HCT116 (cell line): ENCODE data around the gene TMEM139. TPM values are rescaled to one million over a fixed set of nuclear protein-coding genes. Genes with fewer than 3 reads are reported as not detected.

Experiments used
- ATAC-seq: fragments of 200-7000 bp; cut with Tn5 transposase; 2 replicates; pipeline ENCODE4 v1.9.1; 2020; ENCODE audit warnings: mild to moderate bottlenecking, moderate library complexity
- BruUV-seq: library from RNA; stranded (reverse); fragments of 400-500 nt; replicated peaks from 2 replicates; lab custom pipeline; 2021; lab: Mats Ljungman, UMichigan
- CTCF ChIA-PET: fragments of 300-600 bp; sonication (Branson Sonifier 250); formaldehyde crosslinking; loops from one replicate; lab custom pipeline; 2021; ENCODE audit warnings: antibody characterized with exemption; lab: Charles Lee
- POLR2A ChIA-PET: fragments of 300-600, 350-600 bp; sonication (Branson Sonifier 250); formaldehyde crosslinking; loops from one replicate; lab custom pipeline; 2021; ENCODE audit warnings: antibody characterized with exemption; lab: Charles Lee
- RAD21 ChIA-PET, 2 experiments: fragments of 300-600 bp; sonication (Branson Sonifier 250); formaldehyde crosslinking; loops; one replicate each; lab custom pipeline; 2023; ENCODE audit warnings: low total read pairs in 2 of 2; ENCODE audit not compliant: uncharacterized antibody in 2 of 2, unreplicated experiment in 2 of 2, low non-redundant PET in 1 of 2; lab: Charles Lee
- DNase-seq: peaks from one replicate; pipeline ENCODE4 v3.0.0-alpha.2; 2010; ENCODE audit warnings: low read depth, low spot score
- H2AFZ ChIP-seq: fragments of 200-600 bp; shearing (Covaris generic), sonication (generic); 2 replicates; pipeline ENCODE4 v1.6.1; 2017; ENCODE audit warnings: low read depth, mixed run types, mixed read lengths, antibody characterized with exemption, low read length; ENCODE audit not compliant: poor library complexity, severe bottlenecking
- H3K27ac ChIP-seq: 2 replicates; pipeline ENCODE4 v1.5.1; 2012; ENCODE audit warnings: low read depth, low read length
- H3K27me3 ChIP-seq: fragments of 200-600 bp; sonication (generic); 2 replicates; pipeline ENCODE4 v1.6.1; 2016; ENCODE audit warnings: mixed run types, low read length, mixed read lengths; ENCODE audit not compliant: insufficient read depth
- H3K36me3 ChIP-seq, 2 experiments: fragments of 200-500 bp in 1 of 2; fragments of 200-600 bp in 1 of 2; sonication (Bioruptor generic) in 1 of 2; sonication (generic) in 1 of 2; 2 replicates each; pipeline versions ENCODE4 v1.5.1 to v1.6.1; 2014 to 2016; ENCODE audit warnings: low read length in 2 of 2, inconsistent platforms in 1 of 2, mixed read lengths in 1 of 2, mixed run types in 1 of 2; ENCODE audit not compliant: insufficient read depth in 2 of 2, control insufficient read depth in 1 of 2
- H3K4me1 ChIP-seq, 2 experiments: fragments of 200-600 bp in 1 of 2; sonication (generic) in 1 of 2; 2 replicates each; pipeline versions ENCODE4 v1.5.1 to v1.6.1; 2012 to 2017; ENCODE audit warnings: low read length in 2 of 2, inconsistent platforms in 1 of 2, mild to moderate bottlenecking in 1 of 2, mixed read lengths in 1 of 2, mixed run types in 1 of 2, moderate library complexity in 1 of 2; ENCODE audit not compliant: insufficient read depth in 2 of 2, control insufficient read depth in 1 of 2
- H3K4me2 ChIP-seq: fragments of 200-600 bp; sonication (generic); 2 replicates; pipeline ENCODE4 v1.6.1; 2017; ENCODE audit warnings: mixed run types, low read length, mixed read lengths
- H3K4me3 ChIP-seq, 2 experiments: fragments of 200-600 bp in 1 of 2; sonication (generic) in 1 of 2; replicated peaks in 1 of 2; 2 replicates each; pipeline ENCODE4 v1.5.1; 2011 to 2016; ENCODE audit warnings: low read length in 2 of 2, control low read depth in 1 of 2, low read depth in 1 of 2, mild to moderate bottlenecking in 1 of 2, mixed read lengths in 1 of 2, mixed run types in 1 of 2
- H3K79me2 ChIP-seq: fragments of 200-600 bp; sonication (generic); 2 replicates; pipeline ENCODE4 v1.6.1; 2017; ENCODE audit warnings: mild to moderate bottlenecking, mixed run types, low read length, moderate library complexity, mixed read lengths; ENCODE audit not compliant: insufficient read depth
- H3K9ac ChIP-seq: fragments of 200-600 bp; sonication (generic); 2 replicates; pipeline ENCODE4 v1.6.1; 2016; ENCODE audit warnings: low read length, mixed read lengths
- H3K9me2 ChIP-seq: fragments of 200-600 bp; sonication (generic), shearing (Covaris generic); 2 replicates; pipeline ENCODE4 v1.6.1; 2017; ENCODE audit warnings: mixed run types, mild to moderate bottlenecking, moderate library complexity; ENCODE audit not compliant: insufficient read depth
- H3K9me3 ChIP-seq, 2 experiments: fragments of 200-500 bp in 1 of 2; fragments of 200-600 bp in 1 of 2; sonication (Bioruptor generic) in 1 of 2; sonication (generic) in 1 of 2; 2 replicates each; pipeline ENCODE4 v1.6.1; 2014 to 2017; ENCODE audit warnings: low read length in 2 of 2, mixed read lengths in 2 of 2, inconsistent platforms in 1 of 2, low read depth in 1 of 2, mild to moderate bottlenecking in 1 of 2, mixed run types in 1 of 2, moderate library complexity in 1 of 2; ENCODE audit not compliant: control insufficient read depth in 1 of 2, insufficient read depth in 1 of 2
- H4K20me1 ChIP-seq: fragments of 200-600 bp; sonication (generic), shearing (Covaris generic); 2 replicates; pipeline ENCODE4 v1.6.1; 2017; ENCODE audit warnings: mixed run types, mild to moderate bottlenecking, moderate library complexity; ENCODE audit not compliant: insufficient read depth
- ATF3 ChIP-seq: IDR thresholded peaks from 2 replicates; pipeline ENCODE4 v1.6.1; 2012
- CBX3 ChIP-seq: IDR thresholded peaks from 2 replicates; pipeline ENCODE4 v1.6.1; 2012; ENCODE audit warnings: low read depth
- ELF1 ChIP-seq: IDR thresholded peaks from 2 replicates; pipeline ENCODE4 v1.6.1; 2012; ENCODE audit warnings: low read depth, borderline replicate concordance
- EZH2phosphoT487 ChIP-seq: fragments of 200-600 bp; IDR thresholded peaks from 2 replicates; pipeline ENCODE4 v1.6.1; 2018; ENCODE audit warnings: antibody characterized with exemption, borderline replicate concordance
- FOSL1 ChIP-seq: IDR thresholded peaks from 2 replicates; pipeline ENCODE4 v1.6.1; 2012; ENCODE audit warnings: low read depth
- JUND ChIP-seq: IDR thresholded peaks from 2 replicates; pipeline ENCODE4 v1.6.1; 2012
- POLR2AphosphoS5 ChIP-seq: IDR thresholded peaks from 2 replicates; pipeline ENCODE4 v1.6.1; 2011; ENCODE audit warnings: mild to moderate bottlenecking, low read depth, low read length, moderate library complexity
- SIN3A ChIP-seq: IDR thresholded peaks from 2 replicates; pipeline ENCODE4 v1.6.1; 2012; ENCODE audit warnings: low read depth
- TCF7L2 ChIP-seq: IDR thresholded peaks from 2 replicates; pipeline ENCODE4 v1.7.0; 2011; ENCODE audit warnings: borderline replicate concordance, inconsistent platforms; ENCODE audit not compliant: insufficient read depth, insufficient read length; ENCODE audit errors: extremely low read depth
- YY1 ChIP-seq: IDR thresholded peaks from 2 replicates; pipeline ENCODE4 v1.6.1; 2011; ENCODE audit warnings: low read length, low read depth, moderate library complexity, mild to moderate bottlenecking; ENCODE audit not compliant: insufficient replicate concordance; ENCODE audit errors: extremely low read depth
- ZBTB33 ChIP-seq: IDR thresholded peaks from 2 replicates; pipeline ENCODE4 v1.6.1; 2011; ENCODE audit warnings: mild to moderate bottlenecking, low read length, moderate library complexity; ENCODE audit not compliant: insufficient replicate concordance; ENCODE audit errors: extremely low read depth
- ZFX ChIP-seq: fragments of 450-650 bp; IDR thresholded peaks from 2 replicates; pipeline ENCODE4 v1.6.1; 2017
- ZNF274 ChIP-seq: fragments of 200-500 bp; sonication (Bioruptor generic); IDR thresholded peaks from 2 replicates; pipeline ENCODE4 v1.6.1; 2014; ENCODE audit warnings: mild to moderate bottlenecking, low read depth, low read length, inconsistent platforms
- intact Hi-C: fragments of 100-400 bp; cut with micrococcal nuclease; formaldehyde crosslinking; loops from 2 replicates; pipeline ENCODE4 v1.10.0; 2022
- total RNA-seq: library from RNA; stranded (reverse); gene quantifications from one replicate; pipeline ENCODE4 v1.2.1, GENCODE V29; 2021; ENCODE audit not compliant: unreplicated experiment
- TF ChIP-seq, protein P1 (sequence below): IDR thresholded peaks from 2 replicates; pipeline ENCODE4 v1.6.1; 2012

TMEM139 gene
- total RNA-seq, 1 experiment from 2014 or later = 9.9 TPM

GRCh38 chr7:143247372-143247771 lies 37.4 kb upstream of the TMEM139 start:
- H3K9me3 ChIP-seq = no peaks in the 10 kb centered on the region
- intact Hi-C loops = no loop called here
- POLR2A ChIA-PET = no interaction called here
- RAD21 ChIA-PET = no interaction called here
- no TSS peak for BruUV-seq
- TF ChIP-seq ATF3 = no peak
- TF ChIP-seq, all 23 proteins: peak for 0
- CTCF ChIA-PET = no interaction called here
- ATAC-seq (no peak), DNase-seq (no peak)
- Histone ChIP-seq H3K4me1 (no peaks in the 10 kb centered on the region), H4K20me1 (no peaks in the 10 kb centered on the region), H3K9me2 (no peaks in the 10 kb centered on the region), H3K27me3 (no peaks in the 10 kb centered on the region), H3K4me2 (no peak overlapping the region), H3K79me2 (no peaks in the 10 kb centered on the region), H3K27ac (no peak overlapping the region), H3K4me3 (no peak overlapping the region), H2AFZ (no peak overlapping the region), H3K36me3 (no peaks in the 10 kb centered on the region), H3K9ac (no peak overlapping the region)

DNA sequence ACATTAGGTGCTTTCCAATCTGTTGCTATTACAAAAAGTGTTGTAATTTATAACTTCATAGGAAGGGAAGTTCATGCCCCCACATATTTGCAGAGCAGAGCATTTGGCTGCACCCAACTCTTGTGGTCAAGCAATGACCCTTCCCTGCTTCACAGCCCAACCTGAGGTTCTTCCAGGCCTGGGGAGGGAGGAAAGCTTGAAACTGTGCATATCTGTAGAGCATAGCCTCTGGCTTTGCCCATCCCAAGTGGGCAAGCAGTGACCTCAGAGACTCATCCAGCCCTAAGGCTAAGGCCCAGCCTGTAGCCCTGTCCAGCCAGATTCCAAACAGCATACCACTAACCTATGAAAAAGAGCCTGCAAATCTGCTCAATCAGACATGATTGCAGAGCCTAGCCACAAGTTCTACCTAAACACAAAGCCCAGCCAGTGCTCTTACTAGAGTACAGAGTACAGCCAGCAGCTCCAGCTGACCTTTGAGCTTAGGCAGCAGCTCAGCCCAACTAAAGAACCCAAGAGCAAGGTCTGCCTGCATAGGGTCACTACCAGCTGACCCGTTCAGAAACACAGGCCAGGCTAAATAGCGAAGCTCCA lies 35.9 kb upstream of the TMEM139 start:
- ChIA-PET RAD21 (no interaction called here), CTCF (interaction anchor here (1.7 kb wide), 1 partner anchor 8 kb away, joined by 10 read pairs; no protein-coding TSS in a partner anchor), POLR2A (no interaction called here)
- Histone ChIP-seq H3K9ac (no peak overlapping the region), H4K20me1 (no peaks in the 10 kb centered on the region), H2AFZ (no peak overlapping the region), H3K9me3 (no peaks in the 10 kb centered on the region), H3K4me3 (no peak overlapping the region), H3K9me2 (no peaks in the 10 kb centered on the region), H3K4me2 (no peak overlapping the region), H3K79me2 (no peaks in the 10 kb centered on the region), H3K4me1 (no peaks in the 10 kb centered on the region), H3K27ac (no peak overlapping the region), H3K27me3 (no peaks in the 10 kb centered on the region), H3K36me3 (no peaks in the 10 kb centered on the region)
- intact Hi-C loops = no loop called here
- DNase-seq = no peak
- BruUV-seq = no TSS peak
- TF ChIP-seq TCF7L2 (no peak), ATF3 (no peak), ELF1 (no peak), FOSL1 (no peak), SIN3A (no peak), ZFX (no peak), EZH2phosphoT487 (no peak), POLR2AphosphoS5 (no peak), ZNF274 (no peak), YY1 (no peak), CBX3 (no peak), ZBTB33 (no peak), JUND (no peak)
- TF ChIP-seq, protein P1, sequence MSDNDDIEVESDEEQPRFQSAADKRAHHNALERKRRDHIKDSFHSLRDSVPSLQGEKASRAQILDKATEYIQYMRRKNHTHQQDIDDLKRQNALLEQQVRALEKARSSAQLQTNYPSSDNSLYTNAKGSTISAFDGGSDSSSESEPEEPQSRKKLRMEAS = no peak
- no peak for ATAC-seq
